Measurements from ENCODE around the gene SBNO1. TPM values are rescaled to one million over a fixed set of nuclear protein-coding genes. Genes with fewer than 3 reads are reported as not detected.

Gene SBNO1
- total and polyA plus RNA-seq, 7 donors: 6.8 to 49.6 (median 30.4) TPM

DNA sequence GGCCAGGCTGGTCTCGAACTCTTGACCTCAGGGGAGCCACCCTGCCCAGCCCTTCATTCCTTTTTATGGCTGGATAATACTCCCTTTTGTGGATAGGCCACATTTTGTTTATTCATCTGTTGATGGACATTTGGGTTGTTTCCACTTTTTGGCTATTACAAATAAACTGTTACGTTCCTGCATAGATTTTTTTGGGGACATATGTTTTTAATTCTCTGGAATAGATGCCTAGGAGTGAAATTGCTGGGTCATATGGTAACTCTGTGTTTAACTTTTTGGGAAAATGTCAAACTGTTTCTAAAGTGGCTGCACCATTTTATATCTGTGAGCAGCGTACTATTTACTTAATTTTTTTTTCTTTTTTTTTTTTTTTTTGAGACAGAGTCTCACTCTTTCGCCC lies 29.1 kb upstream of the SBNO1 start:
- Histone ChIP-seq H3K27ac (no peak overlapping the region), H3K4me1 (peaks cover 36% of the 10 kb centered on the region), H3K36me3 (ENCODE audit: insufficient read depth in 1 of 2, low read depth in 1 of 2) (peaks cover 3 to 85% of the 10 kb centered on the region in 2 donors), H3K27me3 (ENCODE audit: insufficient read depth in 3 of 3, low read length in 2 of 3) (no peaks in the 10 kb centered on the region), H3K9me3 (no peaks in the 10 kb centered on the region), H3K4me3 (no peak overlapping the region)
- 83 to 88% (median 88%) methylated on average over 4 of the region's 4 CpGs for WGBS, 3 donors
- intact Hi-C loops (cut with DNase I): loop anchor here in 1 of 2 donors (5.0 kb wide), 1 partner anchor 139 kb away; the partner anchor contains the start of gene RILPL1
- ATAC-seq (no peak), DNase-seq (no peak)
- TF ChIP-seq, protein P1, sequence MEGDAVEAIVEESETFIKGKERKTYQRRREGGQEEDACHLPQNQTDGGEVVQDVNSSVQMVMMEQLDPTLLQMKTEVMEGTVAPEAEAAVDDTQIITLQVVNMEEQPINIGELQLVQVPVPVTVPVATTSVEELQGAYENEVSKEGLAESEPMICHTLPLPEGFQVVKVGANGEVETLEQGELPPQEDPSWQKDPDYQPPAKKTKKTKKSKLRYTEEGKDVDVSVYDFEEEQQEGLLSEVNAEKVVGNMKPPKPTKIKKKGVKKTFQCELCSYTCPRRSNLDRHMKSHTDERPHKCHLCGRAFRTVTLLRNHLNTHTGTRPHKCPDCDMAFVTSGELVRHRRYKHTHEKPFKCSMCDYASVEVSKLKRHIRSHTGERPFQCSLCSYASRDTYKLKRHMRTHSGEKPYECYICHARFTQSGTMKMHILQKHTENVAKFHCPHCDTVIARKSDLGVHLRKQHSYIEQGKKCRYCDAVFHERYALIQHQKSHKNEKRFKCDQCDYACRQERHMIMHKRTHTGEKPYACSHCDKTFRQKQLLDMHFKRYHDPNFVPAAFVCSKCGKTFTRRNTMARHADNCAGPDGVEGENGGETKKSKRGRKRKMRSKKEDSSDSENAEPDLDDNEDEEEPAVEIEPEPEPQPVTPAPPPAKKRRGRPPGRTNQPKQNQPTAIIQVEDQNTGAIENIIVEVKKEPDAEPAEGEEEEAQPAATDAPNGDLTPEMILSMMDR (IDR thresholded peaks at IDR 0.05): no peak

- Histone ChIP-seq H3K27ac (peak overlapping the region; percentile 91), H3K9me3 (no peaks in the 10 kb centered on the region), H3K4me3 (no peak overlapping the region), H3K4me1 (peaks cover 36% of the 10 kb centered on the region), H3K36me3 (ENCODE audit: insufficient read depth in 1 of 2, low read depth in 1 of 2) (peaks cover 0 to 65% of the 10 kb centered on the region in 2 donors), H3K27me3 (ENCODE audit: insufficient read depth in 3 of 3, low read length in 2 of 3) (no peaks in the 10 kb centered on the region)
- WGBS, 3 donors: 45 to 66% (median 51%) methylated on average over 8 of the region's 8 CpGs
- peak in 1 of 2 donors; percentile 58 for DNase-seq
- TF ChIP-seq, protein P1 (IDR thresholded peaks at IDR 0.05): no peak
- intact Hi-C loops (cut with DNase I): loop anchor here in 1 of 2 donors (5.0 kb wide), 1 partner anchor 141 kb away; the partner anchor contains the start of gene RILPL1
- ATAC-seq: peak in 2 of 4 donors; percentile 24 to 46
Measured at GRCh38 chr12:123391546-123392343, 27.1 kb upstream of the SBNO1 start.

DNA sequence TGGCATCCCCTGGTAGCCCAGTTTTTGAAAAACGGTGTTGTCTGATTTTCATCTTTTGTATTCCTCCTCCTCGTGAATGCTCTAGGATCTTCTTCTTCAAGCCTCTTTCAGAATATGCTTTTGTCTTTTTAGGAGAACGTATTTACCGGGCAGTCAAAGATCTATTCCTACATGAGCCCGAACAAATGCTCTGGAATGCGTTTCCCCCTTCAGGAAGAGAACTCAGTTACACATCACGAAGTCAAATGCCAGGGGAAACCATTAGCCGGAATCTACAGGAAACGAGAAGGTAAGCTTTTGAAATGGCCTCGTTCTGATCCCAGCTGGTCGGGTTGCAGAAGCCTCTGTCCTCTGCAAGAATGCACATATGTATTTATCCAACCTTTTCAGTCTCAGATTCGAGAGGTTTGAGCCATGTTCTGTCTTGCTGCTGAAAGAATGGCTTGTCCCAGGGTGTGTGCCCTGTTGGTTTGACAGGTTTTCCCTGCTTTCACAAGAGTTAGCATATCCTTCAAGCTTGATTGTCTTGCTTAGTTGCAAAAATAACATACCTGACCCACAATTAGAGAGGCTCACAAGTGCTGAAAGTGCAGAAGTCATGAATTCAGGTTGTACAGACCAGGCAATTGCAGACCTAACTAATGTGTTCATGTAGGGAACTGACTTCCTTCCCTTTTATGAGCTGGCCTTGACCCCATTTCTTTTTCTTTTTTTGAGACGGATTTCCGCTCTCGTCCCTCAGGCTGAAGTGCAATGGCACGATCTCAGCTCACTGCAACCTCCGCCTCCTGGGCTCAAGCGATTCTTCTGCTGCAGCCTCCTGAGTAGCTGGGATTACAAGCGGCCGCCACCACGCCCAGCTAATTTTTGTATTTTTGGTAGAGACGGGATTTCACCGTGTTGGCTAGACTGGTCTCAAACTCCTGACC lies 26.1 kb upstream of the SBNO1 start:
- 54 to 62% (median 56%) methylated on average over 23 of the region's 23 CpGs for WGBS, 3 donors
- peak overlapping the region; percentile 73 for H3K4me3 ChIP-seq
- no peaks in the 10 kb centered on the region for H3K9me3 ChIP-seq
- no peak for DNase-seq
- peak overlapping the region; percentile 91 for H3K27ac ChIP-seq
- H3K36me3 ChIP-seq (ENCODE audit: insufficient read depth in 1 of 2, low read depth in 1 of 2): peaks cover 0 to 55% of the 10 kb centered on the region in 2 donors
- TF ChIP-seq, protein P1 (IDR thresholded peaks at IDR 0.05): no peak
- no peaks in the 10 kb centered on the region for H3K27me3 ChIP-seq (ENCODE audit: insufficient read depth in 3 of 3, low read length in 2 of 3)
- intact Hi-C loops (cut with DNase I): loop anchor here in 1 of 2 donors (5.0 kb wide), 1 partner anchor 142 kb away; the partner anchor contains the start of gene RILPL1
- no peak for ATAC-seq
- H3K4me1 ChIP-seq: peaks cover 36% of the 10 kb centered on the region

- intact Hi-C loops (cut with DNase I): loop anchor here in 1 of 2 donors (5.0 kb wide), 1 partner anchor 143 kb away; the partner anchor contains the start of gene RILPL1
- H3K4me1 ChIP-seq: peaks cover 40% of the 10 kb centered on the region
- no peaks in the 10 kb centered on the region for H3K9me3 ChIP-seq
- peaks cover 0 to 45% of the 10 kb centered on the region in 2 donors for H3K36me3 ChIP-seq (ENCODE audit: insufficient read depth in 1 of 2, low read depth in 1 of 2)
- TF ChIP-seq, protein P1 (IDR thresholded peaks at IDR 0.05): no peak
- H3K27ac ChIP-seq: peak overlapping the region; percentile 91
- DNase-seq: peak; percentile 43 to 87
- peak; percentile 68 to 86 (median 86) for ATAC-seq
- H3K4me3 ChIP-seq: peak overlapping the region; percentile 73
- H3K27me3 ChIP-seq (ENCODE audit: insufficient read depth in 3 of 3, low read length in 2 of 3): no peaks in the 10 kb centered on the region
- WGBS, 3 donors: 2 to 3% (median 2%) methylated on average over 36 to 66 of the region's 66 CpGs
Measured at GRCh38 chr12:123389560-123390351, 25.1 kb upstream of the SBNO1 start.

All from psoas muscle (tissue), 8 donors.